Panc1 (cell line): ENCODE results near the gene NMT1.

Experiments
- CTCF ChIP-seq: fragments of 450-650 bp; IDR thresholded peaks from 2 replicates; pipeline ENCODE4 v1.5.1; 2017; ENCODE audit warnings: mild to moderate bottlenecking
- POLR2AphosphoS5 ChIP-seq: IDR thresholded peaks from 2 replicates; pipeline ENCODE4 v1.6.1; 2012; ENCODE audit warnings: mild to moderate bottlenecking, low read depth, low read length, moderate library complexity
- REST ChIP-seq, 2 experiments: IDR thresholded peaks; 2 replicates each; pipeline ENCODE4 v1.6.1; 2011 to 2012; ENCODE audit warnings: low read depth in 2 of 2, control low read depth in 1 of 2, low read length in 1 of 2, mild to moderate bottlenecking in 1 of 2, moderate library complexity in 1 of 2; ENCODE audit not compliant: insufficient read depth in 1 of 2
- SIN3A ChIP-seq: IDR thresholded peaks from 2 replicates; pipeline ENCODE4 v1.6.1; 2012; ENCODE audit warnings: low read depth, mild to moderate bottlenecking, low read length, moderate library complexity, borderline replicate concordance; ENCODE audit not compliant: insufficient read depth
- TCF7L2 ChIP-seq: IDR thresholded peaks from 2 replicates; pipeline ENCODE4 v1.6.1; 2011; ENCODE audit warnings: mild to moderate bottlenecking, low read depth, low read length, inconsistent platforms

DNA sequence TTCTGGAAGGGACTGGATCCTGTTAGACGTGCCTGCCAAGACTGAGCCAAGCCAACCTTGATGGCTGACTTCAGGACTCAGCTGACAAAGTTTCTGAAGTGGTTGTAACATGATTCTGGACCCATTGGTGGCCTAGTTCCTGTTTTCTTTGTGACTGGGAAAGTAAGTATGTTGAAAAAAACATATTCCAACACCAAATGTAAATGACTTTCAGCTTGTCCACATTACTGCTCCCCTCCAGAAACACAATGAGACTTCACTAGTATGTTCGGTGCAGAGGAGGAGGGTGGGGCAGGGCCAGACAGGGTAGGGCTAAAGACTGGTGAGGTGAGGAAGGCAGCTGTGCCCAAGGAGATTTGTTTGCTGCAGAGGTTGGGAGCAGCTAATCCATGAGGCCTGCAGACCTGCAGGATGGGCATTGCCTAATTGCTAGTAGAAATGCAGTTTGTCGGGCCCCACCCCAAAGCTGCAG lies 26.4 kb downstream of the NMT1 start:
- TF ChIP-seq CTCF (no peak), SIN3A (no peak), POLR2AphosphoS5 (no peak), REST (IDR thresholded peaks at IDR 0.05; ENCODE audit: insufficient read depth in 1 of 2, low read depth in 2 of 2, low read length in 1 of 2) (no peak), TCF7L2 (no peak)
